ENCODE results near the gene PTPRCAP. TPM values are rescaled to one million over a fixed set of nuclear protein-coding genes. Genes with fewer than 3 reads are reported as not detected.
A peak's percentile ranks its signal among the peaks of the same experiment; 100 is the strongest.

Gene PTPRCAP
- total RNA-seq, 5 donors from 2014 or later (not counting 1 experiment from before 2014, with no cell fraction given): 192 to 282 (median 256) TPM

DNA sequence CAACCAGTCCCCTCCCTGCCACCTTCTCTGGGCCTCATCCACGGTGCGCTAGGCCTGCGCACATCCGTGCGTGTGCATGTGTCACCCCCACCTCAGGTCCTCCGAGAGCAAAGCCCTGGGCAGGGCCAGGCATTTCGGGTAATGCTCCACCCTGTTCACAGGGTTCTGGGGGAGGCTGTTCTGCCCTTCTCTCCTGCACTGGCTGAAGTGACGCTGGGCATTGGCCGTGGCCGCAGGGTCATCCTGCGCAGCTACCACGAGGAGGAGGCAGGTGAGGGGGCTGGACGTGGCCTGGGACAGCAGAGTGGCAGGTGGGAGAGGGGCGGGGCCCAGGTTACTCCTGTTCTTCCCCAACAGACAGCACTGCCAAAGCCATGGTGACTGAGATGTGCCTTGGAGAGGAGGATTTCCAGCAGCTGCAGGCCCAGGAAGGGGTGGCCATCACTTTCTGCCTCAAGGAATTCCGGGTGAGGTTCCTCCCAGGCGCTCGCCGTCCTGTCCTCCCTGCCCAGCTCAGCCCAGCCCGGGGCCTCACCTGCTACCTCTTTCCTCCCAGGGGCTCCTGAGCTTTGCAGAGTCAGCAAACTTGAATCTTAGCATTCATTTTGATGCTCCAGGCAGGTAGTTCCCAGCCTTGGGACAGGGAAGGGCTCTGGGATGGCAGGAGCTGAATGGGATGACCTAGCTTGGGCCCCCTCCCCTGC is 41.8 kb downstream of the PTPRCAP start:
- Mint-ChIP-seq H3K27me3 (no peaks in the 10 kb centered on the region), H3K9me3 (no peaks in the 10 kb centered on the region), H3K4me3 (peak overlapping the region in 1 of 3 donors; percentile 77), H3K4me1 (peaks cover 61 to 65% (median 63%) of the 10 kb centered on the region in 3 donors), H3K27ac (peak overlapping the region in 1 of 2 donors; percentile 85), H3K36me3 (peaks cover 13% of the 10 kb centered on the region)
- no peaks in the 10 kb centered on the region for H3K9me3 ChIP-seq
- WGBS (ENCODE audit: insufficient coverage): 89% methylated on average over 12 of the region's 19 CpGs
- ChIA-PET CTCF (no interaction called here), POLR2A (interaction anchor here in 1 of 2 donors (0.6 kb wide), 1 partner anchor 18 kb away, joined by 3 read pairs; no protein-coding TSS in a partner anchor)
- peaks cover 25 to 78% of the 10 kb centered on the region in 2 experiments for H3K4me1 ChIP-seq (ENCODE audit: control insufficient read depth in 1 of 2, extremely low read depth in 1 of 2, insufficient read depth in 2 of 2, low read length in 2 of 2)
- peaks cover 16 to 41% of the 10 kb centered on the region in 2 donors for H3K36me3 ChIP-seq (ENCODE audit: control insufficient read depth in 2 of 2, extremely low read depth in 1 of 2, insufficient read depth in 1 of 2, low read length in 1 of 2)
- no peak for DNase-seq
- ATAC-seq (replicated peaks in 1 of 4): no peak
- H3K27me3 ChIP-seq (replicated peaks in 1 of 2; ENCODE audit: control insufficient read depth in 2 of 2, extremely low read depth in 1 of 2, insufficient read depth in 2 of 2, low read length in 1 of 2): no peaks in the 10 kb centered on the region
- H3K4me3 ChIP-seq (ENCODE audit: control insufficient read depth in 1 of 2, extremely low read depth in 1 of 2, low read length in 1 of 2): no peak overlapping the region
- no peak overlapping the region for H3K27ac ChIP-seq (ENCODE audit: low read length)

- WGBS (ENCODE audit: insufficient coverage): 95% methylated on average over 2 of the region's 5 CpGs
- H3K27ac Mint-ChIP-seq: peak overlapping the region in 1 of 2 donors; percentile 8
Measured at GRCh38 chr11:67393990-67394389, 43.5 kb downstream of the PTPRCAP start.

GRCh38 chr11:67393437-67393836 is 44.0 kb downstream of the PTPRCAP start:
- Histone ChIP-seq H3K9me3 (no peaks in the 10 kb centered on the region), H3K4me3 (ENCODE audit: control insufficient read depth in 1 of 2, extremely low read depth in 1 of 2, low read length in 1 of 2) (no peak overlapping the region), H3K27me3 (replicated peaks in 1 of 2; ENCODE audit: control insufficient read depth in 2 of 2, extremely low read depth in 1 of 2, insufficient read depth in 2 of 2, low read length in 1 of 2) (no peaks in the 10 kb centered on the region), H3K4me1 (ENCODE audit: control insufficient read depth in 1 of 2, extremely low read depth in 1 of 2, insufficient read depth in 2 of 2, low read length in 2 of 2) (peaks cover 20 to 68% of the 10 kb centered on the region in 2 experiments), H3K36me3 (ENCODE audit: control insufficient read depth in 2 of 2, extremely low read depth in 1 of 2, insufficient read depth in 1 of 2, low read length in 1 of 2) (peaks cover 14 to 22% of the 10 kb centered on the region in 2 donors), H3K27ac (ENCODE audit: low read length) (no peak overlapping the region)
- CTCF ChIA-PET: no interaction called here
- ATAC-seq (replicated peaks in 1 of 4) (no peak), DNase-seq (no peak)
- Mint-ChIP-seq H3K4me3 (peak overlapping the region; percentile 85 to 87 (median 85)), H3K9me3 (no peaks in the 10 kb centered on the region), H3K27me3 (no peaks in the 10 kb centered on the region), H3K36me3 (peaks cover 8% of the 10 kb centered on the region), H3K27ac (no peak overlapping the region), H3K4me1 (peaks cover 58 to 61% (median 60%) of the 10 kb centered on the region in 3 donors)
- POLR2A ChIA-PET: no interaction called here
- 96% methylated on average over 13 of the region's 18 CpGs for WGBS (ENCODE audit: insufficient coverage)

More at GRCh38 chr11:67393990-67394389, 43.5 kb downstream of the PTPRCAP start:
- ATAC-seq (replicated peaks in 1 of 4) (no peak), DNase-seq (no peak)
- Mint-ChIP-seq H3K36me3 (peaks cover 8% of the 10 kb centered on the region), H3K4me3 (peak overlapping the region; percentile 63 to 87 (median 85)), H3K27me3 (no peaks in the 10 kb centered on the region), H3K9me3 (no peaks in the 10 kb centered on the region), H3K4me1 (peaks cover 59 to 62% (median 60%) of the 10 kb centered on the region in 3 donors)
- H3K4me1 ChIP-seq (ENCODE audit: control insufficient read depth in 1 of 2, extremely low read depth in 1 of 2, insufficient read depth in 2 of 2, low read length in 2 of 2): peaks cover 20 to 74% of the 10 kb centered on the region in 2 experiments
- H3K9me3 ChIP-seq: no peaks in the 10 kb centered on the region
- no peak overlapping the region for H3K4me3 ChIP-seq (ENCODE audit: control insufficient read depth in 1 of 2, extremely low read depth in 1 of 2, low read length in 1 of 2)
- POLR2A ChIA-PET: no interaction called here
- CTCF ChIA-PET: interaction anchor here in 1 of 2 donors (0.6 kb wide), 1 partner anchor 21 kb away, joined by 10 read pairs; the partner anchor contains the start of gene CLCF1
- no peaks in the 10 kb centered on the region for H3K27me3 ChIP-seq (replicated peaks in 1 of 2; ENCODE audit: control insufficient read depth in 2 of 2, extremely low read depth in 1 of 2, insufficient read depth in 2 of 2, low read length in 1 of 2)
- H3K36me3 ChIP-seq (ENCODE audit: control insufficient read depth in 2 of 2, extremely low read depth in 1 of 2, insufficient read depth in 1 of 2, low read length in 1 of 2): peaks cover 16 to 28% of the 10 kb centered on the region in 2 donors
- no peak overlapping the region for H3K27ac ChIP-seq (ENCODE audit: low read length)

GRCh38 chr11:67392183-67392715 is 45.2 kb downstream of the PTPRCAP start:
- peaks cover 8% of the 10 kb centered on the region for H3K36me3 Mint-ChIP-seq
- POLR2A ChIA-PET: interaction anchor here in 1 of 2 donors (1.1 kb wide), 1 partner anchor 114 kb away, joined by 3 read pairs; no protein-coding TSS in a partner anchor
- H3K4me1 ChIP-seq (ENCODE audit: control insufficient read depth in 1 of 2, extremely low read depth in 1 of 2, insufficient read depth in 2 of 2, low read length in 2 of 2): peaks cover 11 to 56% of the 10 kb centered on the region in 2 experiments
- H3K4me1 Mint-ChIP-seq: peaks cover 46 to 49% (median 49%) of the 10 kb centered on the region in 3 donors
- no peaks in the 10 kb centered on the region for H3K9me3 ChIP-seq
- CTCF ChIA-PET: interaction anchor here (0.9 to 1.6 kb wide), 2 partner anchors 10 to 41 kb away, joined by 5 to 9 read pairs; partner anchors contain the start of gene PPP1CA (in 1 of the 2)
- H3K36me3 ChIP-seq (ENCODE audit: control insufficient read depth in 2 of 2, extremely low read depth in 1 of 2, insufficient read depth in 1 of 2, low read length in 1 of 2): peaks cover 6 to 10% of the 10 kb centered on the region in 2 donors
- H3K27ac Mint-ChIP-seq: peak overlapping the region; percentile 80 to 81
- no peak for ATAC-seq (replicated peaks in 1 of 4)
- H3K9me3 Mint-ChIP-seq: no peaks in the 10 kb centered on the region
- H3K27me3 ChIP-seq (replicated peaks in 1 of 2; ENCODE audit: control insufficient read depth in 2 of 2, extremely low read depth in 1 of 2, insufficient read depth in 2 of 2, low read length in 1 of 2): no peaks in the 10 kb centered on the region
- 14% methylated on average over 25 of the region's 31 CpGs for WGBS (ENCODE audit: insufficient coverage)
- peak overlapping the region; percentile 85 to 87 (median 85) for H3K4me3 Mint-ChIP-seq
- H3K27me3 Mint-ChIP-seq: no peaks in the 10 kb centered on the region
- H3K4me3 ChIP-seq (ENCODE audit: control insufficient read depth in 1 of 2, extremely low read depth in 1 of 2, low read length in 1 of 2): peak overlapping the region; percentile 62 to 89
- H3K27ac ChIP-seq (ENCODE audit: low read length): no peak overlapping the region
- DNase-seq: peak in 1 of 35 experiments; percentile 27

GRCh38 chr11:67391304-67392182 is 45.9 kb downstream of the PTPRCAP start, which contains the start of gene RAD9A:
RAD9A (plus strand) TSS chr11:67391986; CDS start chr11:67392045, 59 bp downstream.
- peaks cover 40 to 44% (median 41%) of the 10 kb centered on the region in 3 donors for H3K4me1 Mint-ChIP-seq
- peak within 1 kb of the TSS; percentile 80 to 81 for H3K27ac Mint-ChIP-seq
- ATAC-seq (replicated peaks in 1 of 4): peak; percentile 82 to 88 (median 83)
- peak within 1 kb of the TSS; percentile 85 to 87 (median 85) for H3K4me3 Mint-ChIP-seq
- Histone ChIP-seq H3K36me3 (ENCODE audit: control insufficient read depth in 2 of 2, extremely low read depth in 1 of 2, insufficient read depth in 1 of 2, low read length in 1 of 2) (peaks cover 6 to 9% of the 10 kb centered on the region in 2 donors), H3K27me3 (replicated peaks in 1 of 2; ENCODE audit: control insufficient read depth in 2 of 2, extremely low read depth in 1 of 2, insufficient read depth in 2 of 2, low read length in 1 of 2) (no peaks in the 10 kb centered on the region), H3K9me3 (no peaks in the 10 kb centered on the region), H3K4me1 (ENCODE audit: control insufficient read depth in 1 of 2, extremely low read depth in 1 of 2, insufficient read depth in 2 of 2, low read length in 2 of 2) (peaks cover 7 to 49% of the 10 kb centered on the region in 2 experiments), H3K27ac (ENCODE audit: low read length) (peak within 1 kb of the TSS; percentile 67), H3K4me3 (ENCODE audit: control insufficient read depth in 1 of 2, extremely low read depth in 1 of 2, low read length in 1 of 2) (peak within 1 kb of the TSS; percentile 62 to 89)
- no peaks in the 10 kb centered on the region for H3K9me3 Mint-ChIP-seq
- under 1% methylated on average over 66 of the region's 75 CpGs for WGBS (ENCODE audit: insufficient coverage)
- CTCF ChIA-PET: interaction anchor here (0.5 to 1.6 kb wide), 5 partner anchors 10 to 119 kb away, joined by 3 to 9 read pairs (median 5); partner anchors contain the start of genes POLD4 (in 1 of the 2) and PPP1CA (in 1 of the 2)
- POLR2A ChIA-PET: interaction anchor here (0.6 to 1.1 kb wide), 2 partner anchors 11 to 114 kb away, joined by 3 to 10 read pairs; no protein-coding TSS in a partner anchor
- H3K27me3 Mint-ChIP-seq: no peaks in the 10 kb centered on the region
- peaks cover 3% of the 10 kb centered on the region for H3K36me3 Mint-ChIP-seq
- DNase-seq: peak; percentile 81 to 96 (median 89)

All from T-cell (primary cell).